PC-9 (cell line): Measurements from ENCODE around the gene RCBTB1.

Experiments used
- CTCF ChIP-seq: fragments of 200-600 bp; sonication (generic); conservative IDR thresholded peaks from 2 replicates; pipeline ENCODE4 v1.6.1; 2017; ENCODE audit warnings: mixed run types, antibody characterized with exemption, mild to moderate bottlenecking, moderate library complexity
- EZH2 ChIP-seq: fragments of 200-600 bp; sonication (generic); IDR thresholded peaks from 2 replicates; pipeline ENCODE4 v1.8.0; 2017; ENCODE audit warnings: antibody characterized with exemption, low read depth

GRCh38 chr13:49571299-49572240 lies 13.8 kb downstream of the RCBTB1 start:
- TF ChIP-seq EZH2 (no peak), CTCF (no peak)
